ENCODE measurements around the gene CLTB.

The CLTB gene

DNA sequence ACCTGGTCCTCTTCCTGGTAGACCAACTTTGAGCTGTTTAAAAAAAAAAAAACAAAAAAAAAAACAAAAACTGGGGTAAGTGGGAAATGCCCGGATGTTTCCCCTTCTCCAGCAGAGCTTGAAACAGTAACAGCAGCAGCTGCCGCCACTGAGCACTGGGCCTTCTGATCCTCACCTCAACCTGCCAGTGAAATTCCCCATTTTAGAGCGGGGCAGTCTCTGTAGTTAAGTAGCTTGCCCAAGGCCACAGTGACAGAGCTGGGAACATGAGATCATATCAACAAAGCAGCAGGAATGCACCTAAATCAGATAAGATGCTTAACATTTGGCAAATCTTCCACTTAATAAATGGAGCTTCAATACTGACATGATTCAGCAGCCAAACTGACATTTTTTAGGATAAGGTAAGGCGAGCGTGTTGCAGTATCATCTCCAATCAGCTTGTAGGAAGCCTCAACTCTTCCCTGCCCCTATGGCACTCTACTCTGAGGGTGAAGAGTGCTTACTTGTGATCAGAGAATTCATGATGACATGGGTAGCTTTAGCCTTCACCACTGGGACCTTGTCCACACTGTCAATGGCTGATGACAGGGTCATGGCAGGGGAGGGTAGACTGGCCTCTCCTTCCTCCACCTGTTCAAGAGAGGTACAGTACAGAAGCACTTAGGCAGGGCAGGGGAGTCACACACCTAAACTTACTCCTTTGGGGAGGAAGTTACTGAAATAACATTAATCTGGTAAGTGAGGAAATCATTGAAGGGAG is 64.0 kb downstream of the CLTB start:
- DNase-seq (ENCODE audit: low spot score) = no peak

- DNase-seq (ENCODE audit: low spot score) = no peak
These were observed 65.9 kb downstream of the CLTB start for GRCh38 chr5:176350416-176350815.

GRCh38 chr5:176342766-176343458 is 73.4 kb downstream of the CLTB start:
- no peak for DNase-seq (ENCODE audit: low spot score)
